OCI-LY1 (cell line): Measurements from ENCODE around the gene FGF5.

Experiments used
- EZH2 ChIP-seq: fragments of 200-600 bp; sonication (generic), shearing (Covaris generic); IDR thresholded peaks from 2 replicates; pipeline ENCODE4 v1.8.0; 2017; ENCODE audit warnings: borderline replicate concordance, mixed run types, mild to moderate bottlenecking, antibody characterized with exemption, low read length, moderate library complexity, mixed read lengths
- TF ChIP-seq, protein P1 (sequence below): fragments of 200-600 bp; sonication (generic), shearing (Covaris generic); IDR thresholded peaks from 2 replicates; pipeline ENCODE4 v1.5.1; 2017; ENCODE audit warnings: mild to moderate bottlenecking, antibody characterized with exemption, low read length, moderate library complexity, mixed read lengths

- TF ChIP-seq, protein P1, sequence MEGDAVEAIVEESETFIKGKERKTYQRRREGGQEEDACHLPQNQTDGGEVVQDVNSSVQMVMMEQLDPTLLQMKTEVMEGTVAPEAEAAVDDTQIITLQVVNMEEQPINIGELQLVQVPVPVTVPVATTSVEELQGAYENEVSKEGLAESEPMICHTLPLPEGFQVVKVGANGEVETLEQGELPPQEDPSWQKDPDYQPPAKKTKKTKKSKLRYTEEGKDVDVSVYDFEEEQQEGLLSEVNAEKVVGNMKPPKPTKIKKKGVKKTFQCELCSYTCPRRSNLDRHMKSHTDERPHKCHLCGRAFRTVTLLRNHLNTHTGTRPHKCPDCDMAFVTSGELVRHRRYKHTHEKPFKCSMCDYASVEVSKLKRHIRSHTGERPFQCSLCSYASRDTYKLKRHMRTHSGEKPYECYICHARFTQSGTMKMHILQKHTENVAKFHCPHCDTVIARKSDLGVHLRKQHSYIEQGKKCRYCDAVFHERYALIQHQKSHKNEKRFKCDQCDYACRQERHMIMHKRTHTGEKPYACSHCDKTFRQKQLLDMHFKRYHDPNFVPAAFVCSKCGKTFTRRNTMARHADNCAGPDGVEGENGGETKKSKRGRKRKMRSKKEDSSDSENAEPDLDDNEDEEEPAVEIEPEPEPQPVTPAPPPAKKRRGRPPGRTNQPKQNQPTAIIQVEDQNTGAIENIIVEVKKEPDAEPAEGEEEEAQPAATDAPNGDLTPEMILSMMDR: no peak
- TF ChIP-seq EZH2: no peak
These were observed 73.6 kb downstream of the FGF5 start for GRCh38 chr4:80340036-80340435.
